HFFc6 (cell line): ENCODE data around the gene AZU1. TPM values are rescaled to one million over a fixed set of nuclear protein-coding genes. Genes with fewer than 3 reads are reported as not detected.

Experiments used
- DNase-seq: peaks from one replicate; pipeline ENCODE4 v3.0.0-alpha.2; 2018
- H3K27ac Mint-ChIP-seq: 2 replicates; pipeline ENCODE4 v1.8.0; 2020; ENCODE audit warnings: mild to moderate bottlenecking, mixed read lengths
- H3K27me3 Mint-ChIP-seq: 2 replicates; pipeline ENCODE4 v1.8.0; 2021; ENCODE audit warnings: mild to moderate bottlenecking, moderate library complexity, mixed read lengths; ENCODE audit not compliant: insufficient read depth
- H3K36me3 Mint-ChIP-seq: 2 replicates; pipeline ENCODE4 v1.8.0; 2021; ENCODE audit warnings: low read depth, mixed read lengths
- H3K4me1 Mint-ChIP-seq: 2 replicates; pipeline ENCODE4 v1.8.0; 2020; ENCODE audit warnings: low read depth, mixed read lengths
- H3K4me3 Mint-ChIP-seq: 2 replicates; pipeline ENCODE4 v1.8.0; 2020; ENCODE audit warnings: mild to moderate bottlenecking, moderate library complexity, mixed read lengths
- H3K9me3 Mint-ChIP-seq: 2 replicates; pipeline ENCODE4 v1.8.0; 2020; ENCODE audit warnings: mild to moderate bottlenecking, mixed read lengths
- CTCF ChIP-seq: fragments of 200-600 bp; sonication (generic); IDR thresholded peaks from 2 replicates; pipeline ENCODE4 v1.5.0; 2021; ENCODE audit warnings: antibody characterized with exemption, mild to moderate bottlenecking
- total RNA-seq, 6 experiments: library from RNA; stranded (reverse); fragmentation: NEBNext Ultra II Directional; extraction: Animal tissue kit (Norgen Biotek cat#: 25700); gene quantifications; 2 replicates in 1 of 6; 3 replicates in 5 of 6; pipeline ENCODE4 v1.2.3, GENCODE V29; 2021

The AZU1 gene
- total RNA-seq, 6 experiments from 2014 or later = not detected

GRCh38 chr19:867855-868457 is 40.3 kb downstream of the AZU1 start:
- Mint-ChIP-seq H3K9me3 (no peaks in the 10 kb centered on the region), H3K4me3 (no peak overlapping the region), H3K36me3 (peaks cover 9% of the 10 kb centered on the region), H3K4me1 (peaks cover 16% of the 10 kb centered on the region), H3K27ac (peak overlapping the region; percentile 63), H3K27me3 (peaks cover 7% of the 10 kb centered on the region)
- no peak for TF ChIP-seq CTCF
- no peak for DNase-seq

- no peak for DNase-seq
- Mint-ChIP-seq H3K36me3 (peaks cover 9% of the 10 kb centered on the region), H3K9me3 (no peaks in the 10 kb centered on the region), H3K4me1 (peaks cover 16% of the 10 kb centered on the region), H3K27ac (peak overlapping the region; percentile 91), H3K27me3 (peaks cover 9% of the 10 kb centered on the region), H3K4me3 (no peak overlapping the region)
- TF ChIP-seq CTCF = no peak
Measured at GRCh38 chr19:868458-869244, 41.0 kb downstream of the AZU1 start.

GRCh38 chr19:869245-870177 is 41.9 kb downstream of the AZU1 start:
- DNase-seq = peak; percentile 91
- peak overlapping the region; percentile 91 for H3K27ac Mint-ChIP-seq
- H3K36me3 Mint-ChIP-seq = peaks cover 9% of the 10 kb centered on the region
- H3K27me3 Mint-ChIP-seq = peaks cover 9% of the 10 kb centered on the region
- no peaks in the 10 kb centered on the region for H3K9me3 Mint-ChIP-seq
- H3K4me1 Mint-ChIP-seq = peaks cover 16% of the 10 kb centered on the region
- TF ChIP-seq CTCF = no peak
- H3K4me3 Mint-ChIP-seq = peak overlapping the region; percentile 43

- Mint-ChIP-seq H3K4me1 (peaks cover 16% of the 10 kb centered on the region), H3K36me3 (peaks cover 9% of the 10 kb centered on the region), H3K27ac (peak overlapping the region; percentile 91), H3K9me3 (no peaks in the 10 kb centered on the region), H3K4me3 (no peak overlapping the region), H3K27me3 (peaks cover 10% of the 10 kb centered on the region)
- DNase-seq = no peak
- TF ChIP-seq CTCF = no peak
Measured at GRCh38 chr19:870314-870713, 42.7 kb downstream of the AZU1 start.

- H3K4me1 Mint-ChIP-seq = peaks cover 16% of the 10 kb centered on the region
- no peak for DNase-seq
- no peak for TF ChIP-seq CTCF
- peaks cover 9% of the 10 kb centered on the region for H3K36me3 Mint-ChIP-seq
- peaks cover 10% of the 10 kb centered on the region for H3K27me3 Mint-ChIP-seq
- no peaks in the 10 kb centered on the region for H3K9me3 Mint-ChIP-seq
- H3K4me3 Mint-ChIP-seq = no peak overlapping the region
- H3K27ac Mint-ChIP-seq = no peak overlapping the region
Measured at GRCh38 chr19:870963-871401, 43.3 kb downstream of the AZU1 start.
